Liver (tissue), 3 donors: ENCODE results near the gene CDK16.

Source experiments
- ATF3 ChIP-seq: IDR thresholded peaks from 2 replicates; pipeline ENCODE4 v1.6.1; 2016; ENCODE audit warnings: antibody characterized with exemption
- CTCF ChIP-seq: fragments of 150-350 bp; IDR thresholded peaks from 2 replicates; pipeline ENCODE4 v1.5.1; 2017; ENCODE audit warnings: improper control_type of control experiment, low read depth, low read length; ENCODE audit not compliant: missing input control
- FOXA1 ChIP-seq: IDR thresholded peaks from 2 replicates; pipeline ENCODE4 v1.6.1; 2016; ENCODE audit warnings: antibody characterized with exemption
- JUND ChIP-seq, 2 donors: IDR thresholded peaks; 2 replicates each; pipeline ENCODE4 v1.6.1; 2016; ENCODE audit warnings: antibody characterized with exemption in 2 of 2
- RAD21 ChIP-seq, 2 donors: IDR thresholded peaks; 2 replicates each; pipeline ENCODE4 v1.6.1; 2016; ENCODE audit warnings: antibody characterized with exemption in 2 of 2, mild to moderate bottlenecking in 2 of 2
- REST ChIP-seq: IDR thresholded peaks from 2 replicates; pipeline ENCODE4 v1.6.1; 2016; ENCODE audit warnings: antibody characterized with exemption, mild to moderate bottlenecking
- TAF1 ChIP-seq: conservative IDR thresholded peaks from 2 replicates; pipeline ENCODE4 v1.6.1; 2016; ENCODE audit warnings: antibody characterized with exemption, mild to moderate bottlenecking
- YY1 ChIP-seq: IDR thresholded peaks from 2 replicates; pipeline ENCODE4 v1.6.1; 2016; ENCODE audit warnings: antibody characterized with exemption, mild to moderate bottlenecking
- donor health status: healthy.
- donor health status: healthy.

- TF ChIP-seq CTCF (no peak), TAF1 (no peak), YY1 (no peak), RAD21 (IDR thresholded peaks at IDR 0.05) (no peak), JUND (IDR thresholded peaks at IDR 0.05) (no peak), REST (no peak), ATF3 (no peak), FOXA1 (no peak)
These were observed 3.9 kb upstream of the CDK16 start for GRCh38 chrX:47214435-47215077.
